Embryonic facial prominence (tissue), 1 donor: ENCODE data around the gene TPST1.
"Not testable (repeated sequence)": the region's sequence is repeated elsewhere in the genome, so short reads cannot be mapped to it uniquely, and the experiment has no call there.

Experiments used
- DNase-seq: peaks from one replicate; pipeline ENCODE4 v3.0.0-alpha.2; 2016; ENCODE audit errors: extremely low spot score

The TPST1 gene

GRCh38 chr7:66379542-66380160, 174.5 kb downstream of the TPST1 start:
- DNase-seq = no peak

GRCh38 chr7:66380272-66380888, 175.2 kb downstream of the TPST1 start:
- DNase-seq = no peak

GRCh38 chr7:66382182-66382923, 177.2 kb downstream of the TPST1 start:
- not testable (repeated sequence) for DNase-seq

- DNase-seq = not testable (repeated sequence)
Observed at GRCh38 chr7:66385191-66385905, 180.2 kb downstream of the TPST1 start.

- not testable (repeated sequence) for DNase-seq
Observed at GRCh38 chr7:66395128-66395571, 190.0 kb downstream of the TPST1 start.

GRCh38 chr7:66396052-66396451, 190.9 kb downstream of the TPST1 start:
- not testable (repeated sequence) for DNase-seq

- DNase-seq = not testable (repeated sequence)
Observed at GRCh38 chr7:66398841-66399240, 193.7 kb downstream of the TPST1 start.

- no peak for DNase-seq
Observed at GRCh38 chr7:66399566-66399965, 194.4 kb downstream of the TPST1 start.

GRCh38 chr7:66400400-66400799, 195.3 kb downstream of the TPST1 start:
- no peak for DNase-seq

GRCh38 chr7:66401126-66401525, 196.0 kb downstream of the TPST1 start:
- not testable (repeated sequence) for DNase-seq

GRCh38 chr7:66401932-66402331, 196.8 kb downstream of the TPST1 start:
- DNase-seq = not testable (repeated sequence)

- DNase-seq = no peak
Observed at GRCh38 chr7:66403564-66403963, 198.4 kb downstream of the TPST1 start.

- DNase-seq = no peak
Observed at GRCh38 chr7:66409493-66409892, 204.4 kb downstream of the TPST1 start.
